Measurements from ENCODE around the gene GDF10.

Gene GDF10

DNA sequence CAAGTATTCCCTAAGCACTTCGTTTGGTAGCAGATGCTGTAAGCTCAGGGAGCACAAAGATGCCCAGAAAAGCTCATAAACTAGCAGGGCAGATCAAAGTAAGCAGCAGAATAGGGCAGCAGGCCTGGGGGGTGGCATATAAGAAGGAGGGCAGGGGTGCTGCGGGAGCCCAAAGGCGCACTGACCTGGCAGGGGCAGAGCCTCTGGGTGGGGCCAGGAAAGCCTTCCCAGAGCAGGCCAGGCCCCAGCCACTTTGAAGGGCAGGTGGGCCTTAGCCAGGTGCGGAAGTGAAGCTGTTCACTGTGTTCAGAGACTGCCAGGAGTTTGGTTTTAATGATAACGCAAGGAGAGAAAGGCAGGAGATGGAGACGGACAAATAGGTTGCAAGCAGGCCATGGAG is 3.9 kb downstream of the GDF10 start:
- Histone ChIP-seq H2AFZ (ENCODE audit: low read depth, low read length) (no peak overlapping the region), H3K27me3 (ENCODE audit: insufficient read depth, low read length) (peaks cover 27% of the 10 kb centered on the region), H3K4me3 (ENCODE audit: low read length) (no peak overlapping the region), H3K9me3 (ENCODE audit: low read length) (no peaks in the 10 kb centered on the region), H3K4me1 (ENCODE audit: insufficient read depth, low read length) (peaks cover 5% of the 10 kb centered on the region), H3K36me3 (ENCODE audit: insufficient read depth, low read length) (no peaks in the 10 kb centered on the region)

DNA sequence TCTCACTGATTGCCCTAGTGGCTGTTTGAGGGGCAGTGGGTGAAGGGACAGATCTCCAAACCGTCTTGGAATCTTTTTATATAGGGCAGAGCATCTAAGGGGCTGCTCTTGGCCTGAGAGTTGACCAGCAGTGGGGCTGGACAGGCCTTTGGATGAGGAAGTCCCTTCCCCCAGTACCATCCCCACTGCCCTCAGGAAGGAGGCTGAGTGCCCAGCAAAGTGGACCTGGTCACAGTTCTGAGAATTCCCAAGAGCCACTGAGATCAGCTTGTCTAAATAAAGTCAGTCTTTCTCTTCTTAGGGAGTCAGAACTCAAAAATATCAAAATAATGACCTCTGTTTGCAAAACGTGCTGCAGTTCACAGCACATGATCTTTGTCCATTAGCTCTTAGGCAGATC is 5.6 kb downstream of the GDF10 start:
- Histone ChIP-seq H3K27me3 (ENCODE audit: insufficient read depth, low read length) (peaks cover 15% of the 10 kb centered on the region), H3K9me3 (ENCODE audit: low read length) (no peaks in the 10 kb centered on the region), H3K4me3 (ENCODE audit: low read length) (no peak overlapping the region), H3K4me1 (ENCODE audit: insufficient read depth, low read length) (peaks cover 3% of the 10 kb centered on the region), H3K36me3 (ENCODE audit: insufficient read depth, low read length) (no peaks in the 10 kb centered on the region), H2AFZ (ENCODE audit: low read depth, low read length) (no peak overlapping the region)

DNA sequence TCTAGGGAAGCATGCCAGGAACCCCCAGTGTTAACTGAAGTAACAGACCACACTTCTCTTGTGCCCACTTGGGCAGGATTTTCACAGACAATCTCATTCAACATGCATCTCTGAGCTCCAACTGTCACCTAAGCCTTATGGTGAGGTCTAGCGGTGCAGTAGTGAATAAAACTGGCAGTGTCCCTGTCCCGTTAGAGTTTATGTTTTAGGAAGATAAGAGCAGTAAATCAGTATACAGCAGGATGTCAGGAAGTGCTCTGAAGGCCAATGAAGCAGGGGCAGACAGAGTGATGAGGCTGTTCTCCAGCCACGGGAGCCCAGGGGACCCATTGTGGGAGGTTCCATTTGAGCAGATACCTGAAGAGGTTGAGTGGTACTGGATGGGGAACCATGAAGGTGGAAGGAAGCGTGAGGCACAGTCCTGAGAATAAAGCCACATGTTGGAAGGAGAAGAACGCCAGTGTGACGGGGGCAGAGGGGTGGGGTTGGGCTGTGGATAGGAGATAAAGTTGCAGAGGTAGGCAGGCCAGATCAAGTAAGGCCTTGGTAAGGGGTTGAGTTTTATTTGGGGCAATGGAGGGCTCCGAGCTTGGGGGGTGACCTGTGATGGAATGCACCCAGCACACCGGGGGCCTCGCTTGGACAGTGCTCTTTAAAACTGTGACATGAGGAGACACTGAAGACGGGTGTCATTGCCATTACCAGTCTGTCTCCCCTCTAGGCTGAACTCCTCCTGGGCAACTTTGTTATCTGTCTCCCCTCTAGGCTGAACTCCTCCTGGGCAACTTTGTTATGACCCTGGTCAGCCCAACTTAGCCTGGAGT is 6.6 kb downstream of the GDF10 start:
- H3K4me3 ChIP-seq (ENCODE audit: low read length), result no peak overlapping the region
- H3K27me3 ChIP-seq (ENCODE audit: insufficient read depth, low read length), result peaks cover 5% of the 10 kb centered on the region
- no peak overlapping the region for H2AFZ ChIP-seq (ENCODE audit: low read depth, low read length)
- H3K36me3 ChIP-seq (ENCODE audit: insufficient read depth, low read length), result no peaks in the 10 kb centered on the region
- no peaks in the 10 kb centered on the region for H3K4me1 ChIP-seq (ENCODE audit: insufficient read depth, low read length)
- no peaks in the 10 kb centered on the region for H3K9me3 ChIP-seq (ENCODE audit: low read length)

DNA sequence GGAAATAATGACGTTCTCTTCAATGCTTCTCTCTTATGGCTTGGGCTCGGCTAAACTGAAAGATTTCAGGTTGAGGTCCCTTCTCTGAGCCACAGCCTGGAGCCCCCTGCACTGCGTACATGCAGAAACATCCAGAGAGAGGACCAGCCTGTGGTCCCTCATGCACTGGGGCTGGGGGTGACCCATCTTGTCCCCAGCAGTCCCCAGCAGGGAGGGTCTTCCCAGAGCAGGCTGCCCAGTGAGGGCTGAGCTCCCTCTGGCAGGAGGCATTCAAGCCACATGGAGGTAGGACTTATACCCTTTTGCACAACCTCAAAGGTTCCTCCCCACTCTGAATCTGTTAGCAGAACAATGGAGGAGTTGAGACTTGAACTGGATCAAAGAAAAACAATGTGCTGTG is 7.4 kb downstream of the GDF10 start:
- H3K36me3 ChIP-seq (ENCODE audit: insufficient read depth, low read length), result no peaks in the 10 kb centered on the region
- no peak overlapping the region for H2AFZ ChIP-seq (ENCODE audit: low read depth, low read length)
- H3K4me3 ChIP-seq (ENCODE audit: low read length), result no peak overlapping the region
- H3K9me3 ChIP-seq (ENCODE audit: low read length), result no peaks in the 10 kb centered on the region
- H3K4me1 ChIP-seq (ENCODE audit: insufficient read depth, low read length), result no peaks in the 10 kb centered on the region
- no peaks in the 10 kb centered on the region for H3K27me3 ChIP-seq (ENCODE audit: insufficient read depth, low read length)

DNA sequence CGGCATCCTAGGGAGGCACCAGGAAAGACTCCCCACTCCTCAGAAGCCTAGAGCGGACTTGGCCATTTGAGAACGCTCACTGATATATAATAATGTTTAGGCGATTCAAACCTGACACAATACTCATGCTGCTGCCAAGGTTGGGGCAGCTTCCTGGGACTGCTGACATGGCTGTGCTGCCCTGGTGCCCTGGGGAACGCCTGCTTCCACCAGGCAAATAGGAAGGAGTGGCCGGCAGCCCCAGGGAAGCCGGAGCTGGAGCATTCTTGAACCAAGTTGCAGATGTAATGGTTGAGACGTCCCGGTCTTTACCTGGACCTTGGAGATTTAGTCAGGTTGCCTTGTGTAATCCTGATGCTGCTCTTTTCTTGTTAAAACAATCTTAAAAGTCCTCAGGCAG is 8.8 kb downstream of the GDF10 start:
- Histone ChIP-seq H3K4me1 (ENCODE audit: insufficient read depth, low read length) (no peaks in the 10 kb centered on the region), H3K9me3 (ENCODE audit: low read length) (no peaks in the 10 kb centered on the region), H2AFZ (ENCODE audit: low read depth, low read length) (no peak overlapping the region), H3K36me3 (ENCODE audit: insufficient read depth, low read length) (no peaks in the 10 kb centered on the region), H3K4me3 (ENCODE audit: low read length) (no peak overlapping the region), H3K27me3 (ENCODE audit: insufficient read depth, low read length) (no peaks in the 10 kb centered on the region)

DNA sequence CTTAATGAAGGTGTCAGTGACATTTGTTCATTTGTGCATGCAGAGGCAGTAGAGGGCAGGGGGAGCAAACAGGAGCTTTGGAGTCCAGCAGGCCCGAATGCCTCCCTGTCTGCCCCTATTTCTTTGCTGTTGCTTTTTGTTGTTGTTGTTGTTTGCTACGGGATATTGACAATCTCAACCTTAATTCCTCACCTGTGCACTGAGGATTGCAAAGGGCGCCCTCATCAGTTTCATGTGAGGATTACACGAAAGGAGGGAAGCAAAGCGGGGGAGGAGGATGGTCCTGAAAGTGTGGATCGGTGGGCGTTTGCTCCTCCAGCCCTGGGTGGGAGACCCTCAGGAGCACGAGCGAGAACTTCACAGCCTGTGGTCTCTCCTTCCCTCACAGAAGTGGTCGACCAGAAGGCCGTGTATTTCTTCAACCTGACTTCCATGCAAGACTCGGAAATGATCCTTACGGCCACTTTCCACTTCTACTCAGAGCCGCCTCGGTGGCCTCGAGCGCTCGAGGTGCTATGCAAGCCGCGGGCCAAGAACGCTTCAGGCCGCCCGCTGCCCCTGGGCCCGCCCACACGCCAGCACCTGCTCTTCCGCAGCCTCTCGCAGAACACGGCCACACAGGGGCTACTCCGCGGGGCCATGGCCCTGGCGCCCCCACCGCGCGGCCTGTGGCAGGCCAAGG is 9.6 kb downstream of the GDF10 start:
- Histone ChIP-seq H2AFZ (ENCODE audit: low read depth, low read length) (no peak overlapping the region), H3K9me3 (ENCODE audit: low read length) (no peaks in the 10 kb centered on the region), H3K27me3 (ENCODE audit: insufficient read depth, low read length) (no peaks in the 10 kb centered on the region), H3K4me3 (ENCODE audit: low read length) (no peak overlapping the region), H3K36me3 (ENCODE audit: insufficient read depth, low read length) (no peaks in the 10 kb centered on the region), H3K4me1 (ENCODE audit: insufficient read depth, low read length) (no peaks in the 10 kb centered on the region)

DNA sequence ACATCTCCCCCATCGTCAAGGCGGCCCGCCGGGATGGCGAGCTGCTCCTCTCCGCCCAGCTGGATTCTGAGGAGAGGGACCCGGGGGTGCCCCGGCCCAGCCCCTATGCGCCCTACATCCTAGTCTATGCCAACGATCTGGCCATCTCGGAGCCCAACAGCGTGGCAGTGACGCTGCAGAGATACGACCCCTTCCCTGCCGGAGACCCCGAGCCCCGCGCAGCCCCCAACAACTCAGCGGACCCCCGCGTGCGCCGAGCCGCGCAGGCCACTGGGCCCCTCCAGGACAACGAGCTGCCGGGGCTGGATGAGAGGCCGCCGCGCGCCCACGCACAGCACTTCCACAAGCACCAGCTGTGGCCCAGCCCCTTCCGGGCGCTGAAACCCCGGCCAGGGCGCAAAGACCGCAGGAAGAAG is 10.1 kb downstream of the GDF10 start:
- no peaks in the 10 kb centered on the region for H3K9me3 ChIP-seq (ENCODE audit: low read length)
- H3K4me1 ChIP-seq (ENCODE audit: insufficient read depth, low read length), result no peaks in the 10 kb centered on the region
- H3K36me3 ChIP-seq (ENCODE audit: insufficient read depth, low read length), result no peaks in the 10 kb centered on the region
- H3K4me3 ChIP-seq (ENCODE audit: low read length), result no peak overlapping the region
- H3K27me3 ChIP-seq (ENCODE audit: insufficient read depth, low read length), result no peaks in the 10 kb centered on the region
- no peak overlapping the region for H2AFZ ChIP-seq (ENCODE audit: low read depth, low read length)

DNA sequence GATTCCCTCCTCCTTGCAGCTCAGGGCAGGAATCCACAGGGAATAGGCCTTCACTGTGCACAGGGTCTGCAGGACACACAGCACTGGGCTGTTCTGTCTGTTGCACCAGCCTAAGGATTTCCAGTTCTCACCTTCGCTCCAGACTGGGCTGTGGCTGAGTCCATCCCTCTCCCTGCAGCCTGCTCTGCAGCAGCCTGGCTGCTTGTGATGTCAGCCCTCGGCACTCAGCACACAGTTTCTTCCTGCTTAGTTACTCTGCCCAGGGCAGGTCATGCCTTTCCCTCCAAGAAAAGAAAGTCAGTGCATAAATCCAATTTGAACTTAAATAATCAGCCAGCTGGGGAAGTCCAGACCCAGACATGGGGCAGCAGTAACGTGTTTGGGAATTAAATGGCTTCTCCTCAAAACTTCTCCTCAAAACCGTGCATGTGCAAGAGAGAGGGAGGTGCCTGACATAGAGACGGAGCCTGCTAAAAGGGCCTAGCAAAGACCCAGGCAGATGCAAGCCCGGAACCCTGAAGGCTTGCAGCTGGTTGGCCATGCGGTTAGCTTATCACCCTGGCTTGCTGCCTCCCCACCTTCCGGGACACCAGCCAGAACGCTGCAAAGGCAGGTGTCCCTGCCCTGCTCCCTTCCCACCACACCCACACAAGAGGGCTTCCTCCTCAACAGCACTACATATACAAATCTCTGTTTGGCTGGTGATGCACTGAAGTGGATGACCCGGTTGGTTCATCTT is 11.4 kb downstream of the GDF10 start:
- H2AFZ ChIP-seq (ENCODE audit: low read depth, low read length), result no peak overlapping the region
- H3K4me1 ChIP-seq (ENCODE audit: insufficient read depth, low read length), result no peaks in the 10 kb centered on the region
- H3K36me3 ChIP-seq (ENCODE audit: insufficient read depth, low read length), result no peaks in the 10 kb centered on the region
- H3K9me3 ChIP-seq (ENCODE audit: low read length), result no peaks in the 10 kb centered on the region
- H3K27me3 ChIP-seq (ENCODE audit: insufficient read depth, low read length), result no peaks in the 10 kb centered on the region
- no peak overlapping the region for H3K4me3 ChIP-seq (ENCODE audit: low read length)

DNA sequence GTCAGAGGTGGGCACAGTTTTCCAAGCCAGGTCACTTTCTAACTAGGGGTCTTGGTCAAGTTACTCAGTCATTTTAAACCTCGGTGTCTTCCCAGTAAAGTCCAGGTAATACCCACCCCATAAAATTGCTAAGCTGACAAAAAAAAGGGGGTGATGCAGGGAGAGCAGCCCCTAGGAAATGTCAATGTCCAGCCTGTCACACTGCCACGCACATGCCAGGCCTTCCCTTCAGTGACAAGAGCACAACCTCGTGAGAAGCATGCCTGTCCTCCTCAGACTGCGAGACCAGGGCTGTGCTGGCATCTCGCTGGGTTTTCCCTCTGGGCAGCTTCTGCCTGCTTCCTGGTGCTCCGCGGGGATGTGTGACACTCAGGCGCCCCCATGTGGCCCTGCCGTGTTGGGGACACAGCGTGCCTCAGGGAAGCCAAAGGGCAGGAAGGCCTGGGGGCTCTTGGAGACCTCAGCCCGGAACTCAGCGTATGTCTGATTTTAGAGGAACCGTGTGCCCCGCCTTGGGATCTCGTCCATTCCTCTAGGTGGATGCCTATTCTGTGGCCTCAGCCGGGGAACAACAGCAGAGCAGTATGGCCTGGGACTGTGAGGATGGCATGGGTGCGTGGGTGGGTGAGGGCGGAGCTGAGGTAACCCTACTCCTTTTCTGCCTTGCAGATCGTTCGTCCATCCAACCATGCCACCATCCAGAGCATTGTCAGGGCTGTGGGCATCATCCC is 12.1 kb downstream of the GDF10 start:
- H3K4me3 ChIP-seq (ENCODE audit: low read length), result no peak overlapping the region
- H3K4me1 ChIP-seq (ENCODE audit: insufficient read depth, low read length), result peaks cover 7% of the 10 kb centered on the region

DNA sequence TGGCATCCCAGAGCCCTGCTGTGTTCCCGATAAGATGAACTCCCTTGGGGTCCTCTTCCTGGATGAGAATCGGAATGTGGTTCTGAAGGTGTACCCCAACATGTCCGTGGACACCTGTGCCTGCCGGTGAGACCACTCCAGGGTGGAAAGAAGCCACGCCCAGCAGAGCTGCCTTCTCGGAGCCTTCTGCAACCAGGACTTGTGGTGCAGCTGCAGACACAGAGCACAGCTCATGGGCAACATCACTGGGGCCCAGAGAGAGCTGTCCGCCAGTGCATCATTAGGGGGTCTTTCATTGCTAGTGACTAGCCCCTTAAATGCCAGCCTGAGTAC is 12.6 kb downstream of the GDF10 start:
- Histone ChIP-seq H3K36me3 (ENCODE audit: insufficient read depth, low read length) (no peaks in the 10 kb centered on the region), H3K4me1 (ENCODE audit: insufficient read depth, low read length) (peaks cover 8% of the 10 kb centered on the region), H2AFZ (ENCODE audit: low read depth, low read length) (no peak overlapping the region), H3K27me3 (ENCODE audit: insufficient read depth, low read length) (no peaks in the 10 kb centered on the region), H3K4me3 (ENCODE audit: low read length) (no peak overlapping the region), H3K9me3 (ENCODE audit: low read length) (no peaks in the 10 kb centered on the region)

More for the DNA sequence above, 12.1 kb downstream of the GDF10 start:
- no peaks in the 10 kb centered on the region for H3K36me3 ChIP-seq (ENCODE audit: insufficient read depth, low read length)
- H2AFZ ChIP-seq (ENCODE audit: low read depth, low read length), result no peak overlapping the region
- H3K9me3 ChIP-seq (ENCODE audit: low read length), result no peaks in the 10 kb centered on the region
- no peaks in the 10 kb centered on the region for H3K27me3 ChIP-seq (ENCODE audit: insufficient read depth, low read length)

DNA sequence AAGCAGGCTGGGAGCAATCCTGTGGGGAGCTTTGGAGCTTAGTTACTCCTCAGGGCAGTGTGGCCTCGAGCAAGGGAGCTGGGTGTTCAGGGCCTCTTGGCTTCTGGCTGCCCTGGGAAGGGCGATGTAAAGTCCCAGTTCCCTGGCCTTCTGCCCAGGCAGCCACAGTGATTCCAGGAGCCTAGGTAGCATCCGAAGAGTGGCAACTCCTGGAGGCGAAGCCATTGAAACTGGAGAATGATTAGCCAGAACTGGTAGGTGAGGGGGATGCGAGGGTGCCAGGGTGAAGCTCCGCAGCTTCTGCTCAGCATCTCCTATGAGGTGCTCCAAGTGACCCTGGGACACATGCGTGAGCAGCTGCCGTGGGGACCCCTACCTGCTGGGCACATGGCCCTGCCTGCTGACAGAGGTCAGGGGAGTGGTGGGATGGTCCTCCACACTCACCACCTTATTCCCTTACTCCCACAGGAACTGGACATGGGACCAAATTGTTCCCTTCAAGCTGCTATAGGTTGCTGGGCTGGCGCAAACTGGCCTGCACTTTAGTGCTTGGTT is 14.5 kb downstream of the GDF10 start:
- H3K27me3 ChIP-seq (ENCODE audit: insufficient read depth, low read length), result no peaks in the 10 kb centered on the region
- H3K36me3 ChIP-seq (ENCODE audit: insufficient read depth, low read length), result no peaks in the 10 kb centered on the region
- no peak overlapping the region for H2AFZ ChIP-seq (ENCODE audit: low read depth, low read length)
- H3K4me3 ChIP-seq (ENCODE audit: low read length), result no peak overlapping the region
- H3K9me3 ChIP-seq (ENCODE audit: low read length), result no peaks in the 10 kb centered on the region
- peaks cover 8% of the 10 kb centered on the region for H3K4me1 ChIP-seq (ENCODE audit: insufficient read depth, low read length)

DNA sequence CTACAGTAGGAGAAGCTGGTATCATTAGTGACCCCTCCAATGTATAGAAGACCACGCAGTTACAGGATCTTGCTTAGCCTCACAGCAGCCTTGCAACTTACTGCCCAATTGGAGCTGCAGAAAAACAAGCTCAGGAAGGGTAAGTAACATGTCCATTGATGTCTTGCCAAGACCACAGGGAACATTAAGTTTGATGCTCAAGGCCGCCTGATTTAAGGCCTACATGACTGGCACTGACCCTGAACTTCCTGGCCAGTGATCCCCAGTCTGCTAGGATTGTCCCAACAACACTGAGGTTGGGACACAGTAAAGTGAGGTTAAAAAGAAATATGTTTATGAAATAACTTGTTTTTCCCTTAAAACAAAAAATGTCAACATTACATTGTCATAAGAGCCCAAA is 15.4 kb downstream of the GDF10 start:
- no peaks in the 10 kb centered on the region for H3K27me3 ChIP-seq (ENCODE audit: insufficient read depth, low read length)
- peaks cover 8% of the 10 kb centered on the region for H3K4me1 ChIP-seq (ENCODE audit: insufficient read depth, low read length)
- H3K9me3 ChIP-seq (ENCODE audit: low read length), result no peaks in the 10 kb centered on the region
- H2AFZ ChIP-seq (ENCODE audit: low read depth, low read length), result no peak overlapping the region
- no peaks in the 10 kb centered on the region for H3K36me3 ChIP-seq (ENCODE audit: insufficient read depth, low read length)
- H3K4me3 ChIP-seq (ENCODE audit: low read length), result no peak overlapping the region
